ENCODE measurements around the gene ZC4H2.
"Not testable (repeated sequence)": the region's sequence is repeated elsewhere in the genome, so short reads cannot be mapped to it uniquely, and the experiment has no call there.

The ZC4H2 gene

GRCh38 chrX:65009459-65009858, 33.2 kb upstream of the ZC4H2 start (continued):
- TF ChIP-seq ZNF768 (tag by site-specific recombination; IDR thresholded peaks at IDR 0.05), result no peak
- TF ChIP-seq ZNF114 (tag by site-specific recombination; IDR thresholded peaks at IDR 0.05), result no peak

- H3K4me3 ChIP-seq (ENCODE audit: low read depth, low read length); H3K36me3 ChIP-seq (ENCODE audit: control insufficient read depth in 2 of 2, insufficient read depth in 1 of 2, low read length in 2 of 2); H3K4me1 ChIP-seq (ENCODE audit: control insufficient read depth, insufficient read depth, low read length); H3K9me3 ChIP-seq (ENCODE audit: control insufficient read depth, insufficient read depth, low read depth, low read length); CTCF ChIA-PET; H3K27ac ChIP-seq (ENCODE audit: extremely low read depth, low read depth, low read length); POLR2A ChIA-PET: not testable (repeated sequence)
Observed at GRCh38 chrX:65002208-65002607, 26.0 kb upstream of the ZC4H2 start.

- ChIA-PET CTCF (no interaction called here), POLR2A (no interaction called here)
- H3K27ac ChIP-seq (ENCODE audit: extremely low read depth, low read depth, low read length), result no peak overlapping the region
- H3K9me3 ChIP-seq (ENCODE audit: control insufficient read depth, insufficient read depth, low read depth, low read length), result no peaks in the 10 kb centered on the region; the same call in 1 of the 2 replicates
- H3K4me3 ChIP-seq (ENCODE audit: low read depth, low read length), result no peak overlapping the region
- no peaks in the 10 kb centered on the region for H3K36me3 ChIP-seq (ENCODE audit: control insufficient read depth in 2 of 2, insufficient read depth in 1 of 2, low read length in 2 of 2)
- H3K4me1 ChIP-seq (ENCODE audit: control insufficient read depth, insufficient read depth, low read length), result no peaks in the 10 kb centered on the region
- TF ChIP-seq ZNF558 (tag by site-specific recombination; IDR thresholded peaks at IDR 0.05), result peak; percentile 95
- no peak for TF ChIP-seq ZNF600 (tag by site-specific recombination; IDR thresholded peaks at IDR 0.05)
Observed at GRCh38 chrX:64996805-64997204, 20.6 kb upstream of the ZC4H2 start.

- Histone ChIP-seq H3K27ac (ENCODE audit: extremely low read depth, low read depth, low read length) (no peak overlapping the region), H3K36me3 (ENCODE audit: control insufficient read depth in 2 of 2, insufficient read depth in 1 of 2, low read length in 2 of 2) (no peaks in the 10 kb centered on the region), H3K4me3 (ENCODE audit: low read depth, low read length) (no peak overlapping the region), H3K4me1 (ENCODE audit: control insufficient read depth, insufficient read depth, low read length) (no peaks in the 10 kb centered on the region), H3K9me3 (ENCODE audit: control insufficient read depth, insufficient read depth, low read depth, low read length) (peaks cover 2% of the 10 kb centered on the region; the same call in 1 of the 2 replicates)
- POLR2A ChIA-PET, result no interaction called here
- CTCF ChIA-PET, result interaction anchor here (0.7 kb wide), 1 partner anchor 79 kb away, joined by 5 read pairs; no protein-coding TSS in a partner anchor
- TF ChIP-seq TCF7L2 (IDR thresholded peaks at IDR 0.05; ENCODE audit: borderline replicate concordance, low read depth, low read length), result no peak
- TF ChIP-seq ZFHX2 (tag by site-specific recombination; conservative IDR thresholded peaks at IDR 0.05), result no peak
- TF ChIP-seq, protein P1, sequence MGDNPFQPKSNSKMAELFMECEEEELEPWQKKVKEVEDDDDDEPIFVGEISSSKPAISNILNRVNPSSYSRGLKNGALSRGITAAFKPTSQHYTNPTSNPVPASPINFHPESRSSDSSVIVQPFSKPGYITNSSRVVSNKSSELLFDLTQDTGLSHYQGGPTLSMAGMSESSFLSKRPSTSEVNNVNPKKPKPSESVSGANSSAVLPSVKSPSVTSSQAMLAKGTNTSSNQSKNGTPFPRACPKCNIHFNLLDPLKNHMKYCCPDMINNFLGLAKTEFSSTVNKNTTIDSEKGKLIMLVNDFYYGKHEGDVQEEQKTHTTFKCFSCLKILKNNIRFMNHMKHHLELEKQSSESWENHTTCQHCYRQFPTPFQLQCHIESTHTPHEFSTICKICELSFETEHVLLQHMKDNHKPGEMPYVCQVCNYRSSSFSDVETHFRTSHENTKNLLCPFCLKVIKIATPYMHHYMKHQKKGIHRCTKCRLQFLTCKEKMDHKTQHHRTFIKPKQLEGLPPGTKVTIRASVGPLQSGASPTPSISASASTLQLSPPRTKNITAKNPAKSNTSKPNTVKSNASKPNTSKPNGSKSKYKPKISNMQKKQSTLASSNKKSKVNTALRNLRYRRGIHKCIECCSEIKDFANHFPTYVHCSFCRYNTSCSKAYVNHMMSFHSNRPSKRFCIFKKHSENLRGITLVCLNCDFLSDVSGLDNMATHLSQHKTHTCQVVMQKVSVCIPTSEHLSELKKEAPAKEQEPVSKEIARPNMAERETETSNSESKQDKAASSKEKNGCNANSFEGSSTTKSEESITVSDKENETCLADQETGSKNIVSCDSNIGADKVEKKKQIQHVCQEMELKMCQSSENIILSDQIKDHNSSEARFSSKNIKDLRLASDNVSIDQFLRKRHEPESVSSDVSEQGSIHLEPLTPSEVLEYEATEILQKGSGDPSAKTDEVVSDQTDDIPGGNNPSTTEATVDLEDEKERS (tag by site-specific recombination; IDR thresholded peaks at IDR 0.05), result no peak
Observed at GRCh38 chrX:64994131-64994798, 18.0 kb upstream of the ZC4H2 start.

- Histone ChIP-seq H3K4me1 (ENCODE audit: control insufficient read depth, insufficient read depth, low read length) (no peaks in the 10 kb centered on the region), H3K27ac (ENCODE audit: extremely low read depth, low read depth, low read length) (no peak overlapping the region), H3K9me3 (ENCODE audit: control insufficient read depth, insufficient read depth, low read depth, low read length) (no peaks in the 10 kb centered on the region; the same call in none of the 2 replicates), H3K4me3 (ENCODE audit: low read depth, low read length) (no peak overlapping the region), H3K36me3 (ENCODE audit: control insufficient read depth in 2 of 2, insufficient read depth in 1 of 2, low read length in 2 of 2) (no peaks in the 10 kb centered on the region)
- ChIA-PET POLR2A (no interaction called here), CTCF (no interaction called here)
- TF ChIP-seq ZNF660 (tag by site-specific recombination; IDR thresholded peaks at IDR 0.05) (no peak), ZNF792 (tag by site-specific recombination; IDR thresholded peaks at IDR 0.05) (no peak), ZNF514 (tag by site-specific recombination; IDR thresholded peaks at IDR 0.05) (no peak)
- TF ChIP-seq, protein P2, sequence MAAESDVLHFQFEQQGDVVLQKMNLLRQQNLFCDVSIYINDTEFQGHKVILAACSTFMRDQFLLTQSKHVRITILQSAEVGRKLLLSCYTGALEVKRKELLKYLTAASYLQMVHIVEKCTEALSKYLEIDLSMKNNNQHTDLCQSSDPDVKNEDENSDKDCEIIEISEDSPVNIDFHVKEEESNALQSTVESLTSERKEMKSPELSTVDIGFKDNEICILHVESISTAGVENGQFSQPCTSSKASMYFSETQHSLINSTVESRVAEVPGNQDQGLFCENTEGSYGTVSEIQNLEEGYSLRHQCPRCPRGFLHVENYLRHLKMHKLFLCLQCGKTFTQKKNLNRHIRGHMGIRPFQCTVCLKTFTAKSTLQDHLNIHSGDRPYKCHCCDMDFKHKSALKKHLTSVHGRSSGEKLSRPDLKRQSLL (tag by site-specific recombination; IDR thresholded peaks at IDR 0.05), result no peak
Observed at GRCh38 chrX:64977830-64978229, 1.6 kb upstream of the ZC4H2 start.
